ENCODE data around the gene CMIP.
"Not testable (repeated sequence)": the region's sequence is repeated elsewhere in the genome, so short reads cannot be mapped to it uniquely, and the experiment has no call there.

The CMIP gene

GRCh38 chr16:81520560-81521135 is 76.0 kb downstream of the CMIP start:
- DNase-seq, result no peak

- peak; percentile 62 for DNase-seq
Measured at GRCh38 chr16:81521141-81521626, 76.6 kb downstream of the CMIP start.

- peak; percentile 14 for DNase-seq
Measured at GRCh38 chr16:81522108-81522701, 77.6 kb downstream of the CMIP start.

- not testable (repeated sequence) for DNase-seq
Measured at GRCh38 chr16:81522851-81523250, 78.2 kb downstream of the CMIP start.

GRCh38 chr16:81523387-81524115 is 78.9 kb downstream of the CMIP start:
- DNase-seq, result peak; percentile 19

DNA sequence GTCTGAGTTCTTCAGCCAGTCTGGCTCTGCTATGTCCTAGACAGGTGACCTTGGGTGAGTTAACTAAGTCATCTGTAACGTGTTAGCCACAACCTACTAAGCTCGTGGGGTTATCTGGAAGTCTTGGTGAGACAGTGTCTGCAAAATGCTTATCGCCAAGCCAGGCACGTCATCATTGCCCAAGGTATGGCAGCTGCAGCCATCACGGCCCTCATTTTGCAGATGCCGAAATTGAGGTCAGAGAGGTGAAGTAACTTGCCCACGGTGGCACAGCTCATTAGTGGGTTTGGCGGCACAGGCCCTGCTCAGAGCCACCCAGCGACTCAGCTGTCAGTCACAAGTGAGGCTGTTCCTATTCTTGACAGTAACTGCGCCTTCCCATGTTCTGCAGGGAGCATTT is 79.8 kb downstream of the CMIP start:
- peak; percentile 7 for DNase-seq

- not testable (repeated sequence) for DNase-seq
Measured at GRCh38 chr16:81524885-81525284, 80.3 kb downstream of the CMIP start.

- no peak for DNase-seq
Measured at GRCh38 chr16:81526199-81526598, 81.6 kb downstream of the CMIP start.

- DNase-seq, result no peak
Measured at GRCh38 chr16:81526935-81527334, 82.3 kb downstream of the CMIP start.

DNA sequence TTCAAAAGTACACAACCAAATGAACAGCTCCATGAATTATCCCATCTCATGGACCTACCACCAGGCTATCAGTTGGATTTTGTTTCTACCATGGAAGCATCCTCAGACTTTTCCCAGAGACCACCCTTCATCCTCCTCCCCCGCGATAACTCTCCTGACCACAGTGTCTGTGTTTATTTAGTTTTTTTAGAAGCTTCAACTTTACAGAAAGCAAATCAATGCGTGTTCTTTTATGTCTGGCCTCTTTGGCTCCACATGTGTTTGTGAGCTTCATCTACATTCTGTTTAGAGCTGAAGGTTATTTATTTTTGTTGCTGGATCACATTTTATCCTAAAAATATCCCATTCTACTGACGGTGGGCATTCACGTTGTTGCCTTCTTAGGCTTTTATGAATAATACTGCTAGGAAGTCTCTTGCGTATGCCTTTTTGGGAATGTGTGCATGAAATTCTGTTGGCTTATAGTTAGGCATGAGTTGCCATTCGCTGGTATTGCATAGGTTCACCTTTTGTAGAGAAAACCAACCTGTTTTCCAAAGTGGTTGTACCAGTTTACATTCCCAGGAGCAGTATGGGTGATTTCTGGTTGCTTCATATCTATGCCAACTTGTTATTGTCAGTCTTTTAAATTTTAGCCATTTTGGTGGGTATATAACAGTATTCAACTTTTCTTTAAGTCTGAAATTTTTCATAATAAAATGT is 83.0 kb downstream of the CMIP start:
- DNase-seq, result no peak

GRCh38 chr16:81528256-81528655 is 83.6 kb downstream of the CMIP start:
- DNase-seq, result no peak

GRCh38 chr16:81530296-81530721 is 85.7 kb downstream of the CMIP start:
- no peak for DNase-seq

GRCh38 chr16:81530814-81531213 is 86.2 kb downstream of the CMIP start:
- no peak for DNase-seq

GRCh38 chr16:81531419-81531821 is 86.8 kb downstream of the CMIP start:
- DNase-seq, result no peak

DNA sequence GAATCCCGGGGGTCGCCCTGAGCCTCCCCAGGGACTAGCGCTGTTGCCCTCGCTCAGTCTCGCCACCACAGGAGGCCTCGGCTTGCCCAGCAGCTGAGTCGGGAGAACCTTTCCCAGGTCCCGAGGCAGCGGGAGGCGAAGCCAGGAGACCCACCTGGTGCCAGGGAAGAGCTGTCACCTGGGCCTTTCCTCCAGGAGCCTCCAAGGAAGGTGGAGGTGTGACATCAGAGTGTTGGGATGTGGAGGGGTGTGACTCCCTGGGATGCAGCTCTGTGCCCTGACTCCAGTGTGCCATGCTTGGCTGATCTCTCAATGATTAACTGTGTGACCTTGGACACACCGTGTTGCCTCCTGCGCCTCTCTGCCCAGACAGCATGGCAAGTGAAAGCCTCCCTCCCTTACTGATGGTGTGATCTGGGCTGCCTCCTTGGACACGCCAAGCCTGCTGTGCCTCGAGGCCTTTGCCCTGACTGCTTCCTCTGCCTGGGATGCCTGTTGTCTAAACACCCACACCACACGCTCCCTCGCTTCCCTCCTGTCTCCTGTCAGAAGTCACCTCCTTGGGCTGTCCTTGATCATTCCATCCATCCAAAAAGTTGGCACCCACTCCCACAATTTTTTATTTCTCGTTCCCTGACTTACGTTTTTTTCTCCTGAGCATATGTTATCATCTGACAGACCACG is 88.0 kb downstream of the CMIP start:
- DNase-seq, result no peak

DNA sequence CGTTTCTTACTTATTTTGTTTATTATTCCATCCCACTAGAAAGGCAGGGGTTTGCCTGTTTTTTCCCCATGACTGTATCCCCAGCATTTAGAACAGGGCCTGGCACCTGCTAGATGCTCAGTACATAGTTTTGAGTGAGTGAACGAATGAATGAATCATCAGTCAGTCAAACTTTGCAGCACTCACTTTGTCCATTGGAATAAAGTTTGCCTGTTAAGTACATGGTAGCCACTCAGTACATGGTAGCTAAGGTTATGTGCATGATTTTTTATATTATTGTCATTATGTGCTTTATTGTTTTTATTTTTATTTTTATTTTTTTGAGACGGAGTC is 88.5 kb downstream of the CMIP start:
- DNase-seq, result no peak

DNA sequence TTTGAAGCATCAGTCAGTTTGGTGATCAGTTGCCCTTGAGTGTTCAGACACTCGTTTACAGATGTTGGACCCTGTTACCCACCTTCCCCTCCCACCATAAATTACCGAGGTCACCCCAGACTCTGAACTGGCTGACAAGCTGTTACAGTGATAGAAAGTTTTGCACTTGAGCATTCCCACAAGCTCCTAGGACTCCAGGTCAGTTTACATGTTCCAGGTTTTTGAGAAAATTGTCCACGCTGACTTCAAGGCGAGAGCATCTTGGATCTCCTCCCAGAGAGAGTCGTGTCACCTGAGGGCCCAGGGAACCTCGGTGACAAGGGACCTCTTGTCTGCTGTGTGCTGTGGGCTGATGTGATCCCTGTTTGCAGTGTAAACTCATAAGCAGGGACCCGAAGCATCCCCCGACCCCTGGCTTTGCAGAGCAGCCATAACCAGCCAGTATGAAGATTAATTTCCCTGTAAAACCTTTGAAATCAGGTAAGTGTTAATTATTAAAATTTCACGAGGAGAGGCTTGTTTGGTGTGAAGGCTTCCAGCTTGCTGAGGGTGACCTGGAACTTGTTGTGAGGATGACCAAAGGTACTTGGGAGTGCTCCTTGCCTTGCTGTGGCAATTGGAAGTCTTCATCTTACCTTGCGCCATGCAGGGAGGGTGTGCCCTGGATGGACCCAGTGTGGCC is 91.2 kb downstream of the CMIP start:
- no peak for DNase-seq

- DNase-seq, result no peak
Measured at GRCh38 chr16:81536648-81537047, 92.0 kb downstream of the CMIP start.

- no peak for DNase-seq
Measured at GRCh38 chr16:81537721-81538561, 93.3 kb downstream of the CMIP start.

- DNase-seq, result no peak
Measured at GRCh38 chr16:81539009-81539758, 94.6 kb downstream of the CMIP start.
